ENCODE data around the gene NXPH4. TPM values are rescaled to one million over a fixed set of nuclear protein-coding genes. Genes with fewer than 3 reads are reported as not detected.
A peak's percentile ranks its signal among the peaks of the same experiment; 100 is the strongest.

The NXPH4 gene
- total RNA-seq, 1 experiment from 2014 or later: 1.7 TPM

GRCh38 chr12:57242691-57243454 is 26.3 kb downstream of the NXPH4 start:
- DNase-seq (ENCODE audit: low read depth): peak; percentile 18

GRCh38 chr12:57243521-57244311 is 27.1 kb downstream of the NXPH4 start:
- peak; percentile 57 for DNase-seq (ENCODE audit: low read depth)

GRCh38 chr12:57244312-57244696 is 27.7 kb downstream of the NXPH4 start:
- DNase-seq (ENCODE audit: low read depth): no peak

GRCh38 chr12:57247041-57247440 is 30.4 kb downstream of the NXPH4 start:
- DNase-seq (ENCODE audit: low read depth): no peak

- DNase-seq (ENCODE audit: low read depth): no peak
Observed at GRCh38 chr12:57248934-57249742, 32.5 kb downstream of the NXPH4 start.

- no peak for DNase-seq (ENCODE audit: low read depth)
Observed at GRCh38 chr12:57250541-57250940, 33.9 kb downstream of the NXPH4 start.

GRCh38 chr12:57250956-57251355 is 34.4 kb downstream of the NXPH4 start, which contains the start of gene STAC3:
TSS of gene STAC3 (minus strand) at chr12:57251187. CDS start at chr12:57249636, 1,551 bp downstream.
- DNase-seq (ENCODE audit: low read depth): no peak

- DNase-seq (ENCODE audit: low read depth): no peak
Observed at GRCh38 chr12:57254506-57255280, 38.1 kb downstream of the NXPH4 start.

GRCh38 chr12:57255916-57256315 is 39.3 kb downstream of the NXPH4 start:
- no peak for DNase-seq (ENCODE audit: low read depth)

GRCh38 chr12:57258977-57259970 is 42.7 kb downstream of the NXPH4 start:
- DNase-seq (ENCODE audit: low read depth): no peak

- no peak for DNase-seq (ENCODE audit: low read depth)
Observed at GRCh38 chr12:57260366-57260765, 43.8 kb downstream of the NXPH4 start.

GRCh38 chr12:57261428-57261865 is 44.9 kb downstream of the NXPH4 start:
- DNase-seq (ENCODE audit: low read depth): no peak

GRCh38 chr12:57262126-57262822 is 45.7 kb downstream of the NXPH4 start:
- DNase-seq (ENCODE audit: low read depth): no peak

GRCh38 chr12:57263096-57263495 is 46.5 kb downstream of the NXPH4 start:
- DNase-seq (ENCODE audit: low read depth): no peak

GRCh38 chr12:57266681-57267080 is 50.1 kb downstream of the NXPH4 start:
- no peak for DNase-seq (ENCODE audit: low read depth)

GRCh38 chr12:57268264-57268663 is 51.7 kb downstream of the NXPH4 start:
- no peak for DNase-seq (ENCODE audit: low read depth)

GRCh38 chr12:57270966-57271470 is 54.4 kb downstream of the NXPH4 start:
- DNase-seq (ENCODE audit: low read depth): no peak

GRCh38 chr12:57272337-57273151 is 56.0 kb downstream of the NXPH4 start:
- no peak for DNase-seq (ENCODE audit: low read depth)

Data from RPMI7951 (cell line).